Testis (tissue), 3 donors: ENCODE measurements around the gene OAS1. TPM values are rescaled to one million over a fixed set of nuclear protein-coding genes. Genes with fewer than 3 reads are reported as not detected.

Experiments
- DNase-seq: peaks from one replicate; pipeline ENCODE4 v3.0.0-alpha.2; 2019
- H3K27ac ChIP-seq, 2 donors: fragments of 200-600 bp; sonication (generic); one replicate each; pipeline ENCODE4 v1.5.1; 2019
- H3K27me3 ChIP-seq: fragments of 200-600 bp; sonication (generic); one replicate; pipeline ENCODE4 v1.5.1; 2019
- H3K36me3 ChIP-seq: fragments of 200-600 bp; sonication (generic); one replicate; pipeline ENCODE4 v1.5.1; 2017; ENCODE audit warnings: low read depth; ENCODE audit errors: missing control alignments
- H3K4me1 ChIP-seq: fragments of 200-600 bp; sonication (generic); one replicate; pipeline ENCODE4 v1.5.1; 2019
- H3K4me3 ChIP-seq, 2 donors: fragments of 200-600 bp; sonication (generic); one replicate each; pipeline ENCODE4 v1.5.1; 2017 to 2019
- H3K9me3 ChIP-seq: fragments of 200-600 bp; sonication (generic); one replicate; pipeline ENCODE4 v1.5.1; 2017
- POLR2A ChIP-seq: fragments of 450-650 bp; IDR thresholded peaks from one replicate; pipeline ENCODE4 v1.6.1; 2017; ENCODE audit warnings: antibody characterized with exemption, mild to moderate bottlenecking, moderate library complexity
- WGBS, 2 donors: methylation state at CpG; one replicate each; pipeline ENCODE4 v1.1.5; 2018; 5-methylcytosine and 5-hydroxymethylcytosine counted together
- intact Hi-C: fragments of 100-400 bp; cut with DNase I; formaldehyde crosslinking; loops from one replicate; pipeline ENCODE4 v1.15.1; 2023; ENCODE audit warnings: low total_unique reads
- polyA plus RNA-seq: library from polyadenylated mRNA; stranded (reverse); fragments of 350-450 nt; fragmentation: Illumina TruSeq; extraction: RNeasy Lipid Tissue Mini Kit (QIAGEN cat#74804); gene quantifications from one replicate; pipeline ENCODE4 v1.2.3, GENCODE V29; 2014; ENCODE audit warnings: low read depth, low replicate concordance; ENCODE audit not compliant: insufficient read depth
- total RNA-seq, 2 donors: library from RNA; depleted of rRNA; stranded (reverse); fragments of >200 nt; gene quantifications; one replicate each; pipeline ENCODE4 v1.2.3, GENCODE V29; 2016
- TF ChIP-seq, protein P1 (sequence below), 3 experiments: fragments of 450-650 bp in 2 of 3; fragments of 200-600 bp in 1 of 3; sonication (generic) in 1 of 3; IDR thresholded peaks; one replicate each; pipeline ENCODE4 v1.5.1; 2016 to 2019; ENCODE audit warnings: antibody characterized with exemption in 3 of 3, mild to moderate bottlenecking in 2 of 3, moderate library complexity in 1 of 3

OAS1 gene
- total and polyA plus RNA-seq, 3 donors from 2014 or later = 7.8 to 13.8 (median 13.7) TPM

DNA sequence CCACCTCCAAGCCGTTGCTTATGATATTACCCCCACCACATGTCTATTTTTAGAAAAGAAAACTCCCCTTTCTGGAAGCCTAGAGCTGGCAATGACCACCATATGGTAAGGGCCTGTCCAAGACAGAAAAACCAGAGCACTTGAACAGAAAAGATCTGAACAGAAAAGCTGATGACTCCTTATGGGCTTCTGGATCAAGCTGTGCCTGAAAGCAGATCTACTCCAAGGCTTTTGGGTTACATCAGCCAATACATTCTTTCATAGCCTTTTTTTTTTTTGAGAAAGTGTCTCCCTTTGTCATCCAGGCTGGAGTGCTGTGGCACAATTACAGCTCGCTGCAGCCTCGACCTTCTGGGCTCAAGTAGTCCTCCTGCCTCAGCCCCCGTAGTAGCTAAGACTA lies 54.8 kb downstream of the OAS1 start:
- H3K4me3 ChIP-seq = no peak overlapping the region
- H3K27me3 ChIP-seq = no peaks in the 10 kb centered on the region
- no peaks in the 10 kb centered on the region for H3K9me3 ChIP-seq
- no peaks in the 10 kb centered on the region for H3K4me1 ChIP-seq
- H3K27ac ChIP-seq = no peak overlapping the region
- WGBS, 2 donors = 66 to 78% methylated on average over 4 of the region's 4 CpGs
- DNase-seq = no peak
- TF ChIP-seq, protein P1, sequence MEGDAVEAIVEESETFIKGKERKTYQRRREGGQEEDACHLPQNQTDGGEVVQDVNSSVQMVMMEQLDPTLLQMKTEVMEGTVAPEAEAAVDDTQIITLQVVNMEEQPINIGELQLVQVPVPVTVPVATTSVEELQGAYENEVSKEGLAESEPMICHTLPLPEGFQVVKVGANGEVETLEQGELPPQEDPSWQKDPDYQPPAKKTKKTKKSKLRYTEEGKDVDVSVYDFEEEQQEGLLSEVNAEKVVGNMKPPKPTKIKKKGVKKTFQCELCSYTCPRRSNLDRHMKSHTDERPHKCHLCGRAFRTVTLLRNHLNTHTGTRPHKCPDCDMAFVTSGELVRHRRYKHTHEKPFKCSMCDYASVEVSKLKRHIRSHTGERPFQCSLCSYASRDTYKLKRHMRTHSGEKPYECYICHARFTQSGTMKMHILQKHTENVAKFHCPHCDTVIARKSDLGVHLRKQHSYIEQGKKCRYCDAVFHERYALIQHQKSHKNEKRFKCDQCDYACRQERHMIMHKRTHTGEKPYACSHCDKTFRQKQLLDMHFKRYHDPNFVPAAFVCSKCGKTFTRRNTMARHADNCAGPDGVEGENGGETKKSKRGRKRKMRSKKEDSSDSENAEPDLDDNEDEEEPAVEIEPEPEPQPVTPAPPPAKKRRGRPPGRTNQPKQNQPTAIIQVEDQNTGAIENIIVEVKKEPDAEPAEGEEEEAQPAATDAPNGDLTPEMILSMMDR (IDR thresholded peaks at IDR 0.05) = no peak
- no peak for TF ChIP-seq POLR2A
- intact Hi-C loops = no loop called here
- no peaks in the 10 kb centered on the region for H3K36me3 ChIP-seq

DNA sequence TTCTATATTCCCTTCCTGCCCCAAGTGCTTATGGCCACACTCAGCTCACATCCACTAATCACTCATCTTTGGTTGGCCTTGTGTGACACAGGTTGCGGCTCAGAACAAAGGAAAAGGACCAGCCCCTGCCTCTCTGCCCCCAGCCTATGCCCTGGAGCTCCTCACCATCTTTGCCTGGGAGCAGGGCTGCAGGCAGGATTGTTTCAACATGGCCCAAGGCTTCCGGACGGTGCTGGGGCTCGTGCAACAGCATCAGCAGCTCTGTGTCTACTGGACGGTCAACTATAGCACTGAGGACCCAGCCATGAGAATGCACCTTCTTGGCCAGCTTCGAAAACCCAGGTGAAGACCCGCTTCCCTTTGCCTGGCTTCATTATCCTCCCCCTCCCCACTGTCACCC lies 55.8 kb downstream of the OAS1 start:
- no peak for DNase-seq
- intact Hi-C loops = no loop called here
- no peaks in the 10 kb centered on the region for H3K36me3 ChIP-seq
- 93% methylated on average over 7 of the region's 7 CpGs for WGBS, 2 donors
- H3K4me1 ChIP-seq = no peaks in the 10 kb centered on the region
- TF ChIP-seq POLR2A = no peak
- TF ChIP-seq, protein P1 (IDR thresholded peaks at IDR 0.05) = no peak
- no peaks in the 10 kb centered on the region for H3K9me3 ChIP-seq
- H3K27me3 ChIP-seq = no peaks in the 10 kb centered on the region
- no peak overlapping the region for H3K27ac ChIP-seq
- no peak overlapping the region for H3K4me3 ChIP-seq

DNA sequence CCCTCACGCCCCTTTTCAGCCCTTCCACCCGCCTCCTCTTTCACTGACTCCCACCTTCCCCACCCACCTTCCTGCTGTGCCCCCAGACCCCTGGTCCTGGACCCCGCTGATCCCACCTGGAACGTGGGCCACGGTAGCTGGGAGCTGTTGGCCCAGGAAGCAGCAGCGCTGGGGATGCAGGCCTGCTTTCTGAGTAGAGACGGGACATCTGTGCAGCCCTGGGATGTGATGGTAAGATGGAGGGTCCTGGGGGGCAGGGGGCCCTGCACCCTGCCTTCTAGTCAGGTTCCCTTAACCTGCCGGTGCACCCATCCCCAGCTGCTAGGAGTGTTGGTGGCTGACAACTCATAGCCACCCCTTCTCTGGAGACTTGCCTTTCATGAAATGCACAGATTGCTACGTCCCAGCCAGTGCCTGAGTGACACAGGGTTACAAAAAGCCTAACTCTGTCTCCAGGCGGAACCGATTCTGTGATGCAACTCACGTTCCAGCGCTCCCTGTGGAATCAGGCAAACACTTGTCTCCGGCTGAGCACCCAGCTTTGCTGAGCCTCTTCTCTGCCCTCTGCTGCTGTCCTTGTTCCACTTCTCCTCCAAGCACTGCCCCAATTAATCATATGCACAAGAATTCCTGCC lies 56.6 kb downstream of the OAS1 start:
- no peak for TF ChIP-seq POLR2A
- Histone ChIP-seq H3K9me3 (no peaks in the 10 kb centered on the region), H3K4me1 (no peaks in the 10 kb centered on the region), H3K36me3 (no peaks in the 10 kb centered on the region), H3K27ac (no peak overlapping the region), H3K27me3 (no peaks in the 10 kb centered on the region), H3K4me3 (no peak overlapping the region)
- intact Hi-C loops = no loop called here
- WGBS, 2 donors = 85 to 95% methylated on average over 12 to 14 of the region's 14 CpGs
- DNase-seq = no peak

DNA sequence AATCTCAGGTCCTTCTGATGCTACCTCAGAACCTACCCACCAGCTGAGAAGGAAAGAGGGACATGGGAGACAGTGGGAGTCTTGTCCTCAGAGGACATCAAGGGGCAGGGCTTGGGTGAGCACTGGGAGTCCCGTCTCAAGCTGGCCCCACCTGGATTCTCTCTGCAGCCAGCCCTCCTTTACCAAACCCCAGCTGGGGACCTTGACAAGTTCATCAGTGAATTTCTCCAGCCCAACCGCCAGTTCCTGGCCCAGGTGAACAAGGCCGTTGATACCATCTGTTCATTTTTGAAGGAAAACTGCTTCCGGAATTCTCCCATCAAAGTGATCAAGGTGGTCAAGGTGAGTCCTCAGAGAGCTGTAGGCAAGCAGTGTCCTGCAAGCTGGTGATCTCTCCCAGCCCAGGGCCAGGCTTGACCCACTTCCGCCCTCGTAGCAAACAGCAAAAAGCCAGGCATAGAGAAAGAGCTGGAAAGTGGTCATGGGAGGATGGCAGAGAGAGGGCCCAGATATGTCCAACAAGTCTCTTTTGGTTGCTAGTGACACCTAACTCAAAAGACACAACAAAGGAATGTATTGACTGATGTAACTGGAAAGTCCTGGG lies 57.4 kb downstream of the OAS1 start:
- Histone ChIP-seq H3K4me1 (no peaks in the 10 kb centered on the region), H3K27ac (no peak overlapping the region), H3K9me3 (no peaks in the 10 kb centered on the region), H3K36me3 (no peaks in the 10 kb centered on the region), H3K4me3 (no peak overlapping the region), H3K27me3 (no peaks in the 10 kb centered on the region)
- no peak for DNase-seq
- WGBS, 2 donors = 80 to 96% methylated on average over 4 to 6 of the region's 6 CpGs
- intact Hi-C loops = no loop called here
- TF ChIP-seq, protein P1 (IDR thresholded peaks at IDR 0.05) = no peak
- TF ChIP-seq POLR2A = no peak

DNA sequence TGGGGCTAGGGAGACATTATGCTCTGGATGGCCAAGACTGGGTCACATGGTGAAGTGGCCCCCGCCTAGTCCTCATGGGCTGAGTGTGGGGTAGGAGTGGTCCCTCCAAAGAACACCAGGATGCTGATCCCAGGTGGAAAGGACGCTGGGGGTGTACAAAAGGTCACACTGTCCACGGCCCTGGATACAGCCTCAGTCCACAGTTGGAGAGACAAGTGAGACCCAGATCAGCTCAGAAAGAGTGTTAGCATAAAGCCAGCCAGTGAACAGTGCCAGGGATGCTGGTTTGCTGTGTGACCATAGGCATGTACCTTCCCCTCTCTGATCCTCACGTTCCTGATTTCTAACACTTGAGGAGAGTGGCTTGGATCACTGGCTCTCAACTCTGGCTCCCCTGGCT lies 58.2 kb downstream of the OAS1 start:
- intact Hi-C loops = no loop called here
- no peaks in the 10 kb centered on the region for H3K27me3 ChIP-seq
- no peak overlapping the region for H3K27ac ChIP-seq
- H3K4me1 ChIP-seq = no peaks in the 10 kb centered on the region
- 82 to 83% methylated on average over 4 of the region's 4 CpGs for WGBS, 2 donors
- TF ChIP-seq, protein P1 (IDR thresholded peaks at IDR 0.05) = no peak
- no peak for TF ChIP-seq POLR2A
- no peak for DNase-seq
- H3K9me3 ChIP-seq = no peaks in the 10 kb centered on the region
- H3K36me3 ChIP-seq = no peaks in the 10 kb centered on the region
- no peak overlapping the region for H3K4me3 ChIP-seq
